Activated CD8-positive, alpha-beta T cell treated with anti-CD3 and anti-CD28 coated beads for 36 hours (primary cell): ENCODE results near the gene CDKAL1. TPM values are rescaled to one million over a fixed set of nuclear protein-coding genes. Genes with fewer than 3 reads are reported as not detected.

Experiments
- ATAC-seq: fragments of 200-7000 bp; cut with Tn5 transposase; one replicate; pipeline ENCODE4 v1.10.0; 2021; ENCODE audit warnings: mild to moderate bottlenecking, moderate library complexity
- CTCF ChIA-PET: fragments of 350-600 bp; sonication (Branson Sonifier 250); formaldehyde crosslinking; loops from one replicate; lab custom pipeline; 2021; ENCODE audit warnings: antibody characterized with exemption; lab: Charles Lee
- POLR2A ChIA-PET: fragments of 350-600 bp; sonication (Branson Sonifier 250); formaldehyde crosslinking; loops from one replicate; lab custom pipeline; 2021; ENCODE audit warnings: antibody characterized with exemption; lab: Charles Lee
- DNase-seq: peaks from one replicate; pipeline ENCODE4 v3.0.0-alpha.2; 2020
- H3K27ac Mint-ChIP-seq: one replicate; pipeline ENCODE4 v1.8.0; 2021; ENCODE audit warnings: mild to moderate bottlenecking, mixed read lengths
- H3K27me3 Mint-ChIP-seq: one replicate; pipeline ENCODE4 v1.8.0; 2021; ENCODE audit warnings: mixed read lengths
- H3K36me3 Mint-ChIP-seq: one replicate; pipeline ENCODE4 v1.8.0; 2021; ENCODE audit warnings: low read depth, mixed read lengths
- H3K4me1 Mint-ChIP-seq: one replicate; pipeline ENCODE4 v1.8.0; 2021; ENCODE audit warnings: low read depth, mixed read lengths
- H3K4me3 Mint-ChIP-seq: one replicate; pipeline ENCODE4 v1.8.0; 2021; ENCODE audit warnings: mild to moderate bottlenecking, moderate library complexity, mixed read lengths
- H3K9me3 Mint-ChIP-seq: one replicate; pipeline ENCODE4 v1.8.0; 2021; ENCODE audit warnings: mixed read lengths
- CTCF ChIP-seq: fragments of 200-600 bp; IDR thresholded peaks from one replicate; pipeline ENCODE4 v1.8.0; 2022; ENCODE audit warnings: antibody characterized with exemption, mild to moderate bottlenecking
- intact Hi-C: fragments of 100-400 bp; cut with micrococcal nuclease; formaldehyde crosslinking; loops from one replicate; pipeline ENCODE4 v1.10.0; 2022
- total RNA-seq, 2 experiments: library from RNA; stranded (reverse); gene quantifications; one replicate each; pipeline ENCODE4 v1.2.3, GENCODE V29; 2021

The CDKAL1 gene
- total RNA-seq, 2 experiments from 2014 or later, result 21.6 to 23.6 TPM

DNA sequence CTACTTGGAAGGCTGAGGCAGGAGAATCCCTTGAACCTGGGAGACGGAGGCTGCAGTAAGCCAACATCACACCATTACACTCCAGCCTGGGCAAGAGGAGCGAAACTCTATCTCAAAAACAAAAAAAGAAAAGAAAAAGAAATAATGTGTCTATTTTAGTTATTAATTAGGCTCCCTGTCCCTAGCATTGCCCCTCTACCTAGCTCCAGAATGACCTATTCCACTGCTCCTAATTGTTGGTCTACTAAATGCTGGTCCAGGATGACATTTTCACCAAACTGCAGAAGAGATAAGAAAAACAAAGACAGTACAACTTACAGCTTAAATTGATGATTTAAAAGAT is 629.6 kb downstream of the CDKAL1 start:
- no peak overlapping the region for H3K4me3 Mint-ChIP-seq
- H3K9me3 Mint-ChIP-seq, result no peaks in the 10 kb centered on the region
- CTCF ChIA-PET, result interaction anchor here (1.3 kb wide), 1 partner anchor 11 kb away, joined by 3 read pairs; no protein-coding TSS in a partner anchor
- peaks cover 17% of the 10 kb centered on the region for H3K4me1 Mint-ChIP-seq
- POLR2A ChIA-PET, result no interaction called here
- H3K27me3 Mint-ChIP-seq, result no peaks in the 10 kb centered on the region
- ATAC-seq, result no peak
- intact Hi-C loops, result no loop called here
- peaks cover 4% of the 10 kb centered on the region for H3K36me3 Mint-ChIP-seq
- no peak overlapping the region for H3K27ac Mint-ChIP-seq
- no peak for TF ChIP-seq CTCF
- DNase-seq, result no peak

- no peak overlapping the region for H3K27ac Mint-ChIP-seq
- ChIA-PET POLR2A (interaction anchor here (1.4 kb wide), 1 partner anchor 9 kb away, joined by 3 read pairs; no protein-coding TSS in a partner anchor), CTCF (interaction anchor here (1.3 kb wide), 1 partner anchor 10 kb away, joined by 3 read pairs; no protein-coding TSS in a partner anchor)
- no peaks in the 10 kb centered on the region for H3K27me3 Mint-ChIP-seq
- intact Hi-C loops, result no loop called here
- peaks cover under 1% of the 10 kb centered on the region for H3K9me3 Mint-ChIP-seq
- no peak for TF ChIP-seq CTCF
- DNase-seq, result no peak
- no peak overlapping the region for H3K4me3 Mint-ChIP-seq
- peak; percentile 55 for ATAC-seq
- H3K4me1 Mint-ChIP-seq, result peaks cover 17% of the 10 kb centered on the region
- H3K36me3 Mint-ChIP-seq, result peaks cover 8% of the 10 kb centered on the region
These were observed 630.6 kb downstream of the CDKAL1 start for GRCh38 chr6:21164768-21165326.

GRCh38 chr6:21166754-21167153 is 632.5 kb downstream of the CDKAL1 start:
- Mint-ChIP-seq H3K4me1 (peaks cover 17% of the 10 kb centered on the region), H3K27ac (no peak overlapping the region), H3K36me3 (peaks cover 11% of the 10 kb centered on the region), H3K9me3 (peaks cover 2% of the 10 kb centered on the region), H3K27me3 (no peaks in the 10 kb centered on the region), H3K4me3 (no peak overlapping the region)
- intact Hi-C loops, result no loop called here
- DNase-seq, result no peak
- ChIA-PET POLR2A (no interaction called here), CTCF (no interaction called here)
- no peak for ATAC-seq
- TF ChIP-seq CTCF, result no peak

- no peak for TF ChIP-seq CTCF
- Mint-ChIP-seq H3K9me3 (peaks cover 2% of the 10 kb centered on the region), H3K4me1 (peaks cover 17% of the 10 kb centered on the region), H3K27ac (no peak overlapping the region), H3K36me3 (peaks cover 15% of the 10 kb centered on the region), H3K27me3 (no peaks in the 10 kb centered on the region), H3K4me3 (no peak overlapping the region)
- CTCF ChIA-PET, result no interaction called here
- DNase-seq (no peak), ATAC-seq (no peak)
- intact Hi-C loops, result no loop called here
- POLR2A ChIA-PET, result no interaction called here
These were observed 633.5 kb downstream of the CDKAL1 start for GRCh38 chr6:21167790-21168189.

GRCh38 chr6:21171801-21172200 is 637.5 kb downstream of the CDKAL1 start:
- TF ChIP-seq CTCF, result no peak
- H3K27ac Mint-ChIP-seq, result no peak overlapping the region
- ChIA-PET CTCF (no interaction called here), POLR2A (no interaction called here)
- DNase-seq (no peak), ATAC-seq (no peak)
- no peaks in the 10 kb centered on the region for H3K27me3 Mint-ChIP-seq
- peaks cover 2% of the 10 kb centered on the region for H3K9me3 Mint-ChIP-seq
- H3K4me3 Mint-ChIP-seq, result no peak overlapping the region
- H3K4me1 Mint-ChIP-seq, result no peaks in the 10 kb centered on the region
- intact Hi-C loops, result no loop called here
- peaks cover 15% of the 10 kb centered on the region for H3K36me3 Mint-ChIP-seq
